Loucy (cell line): ENCODE results near the gene RNF212B.

ENCODE experiments used
- EZH2phosphoT487 ChIP-seq: fragments of 200-600 bp; IDR thresholded peaks from 2 replicates; pipeline ENCODE4 v1.6.1; 2018; ENCODE audit warnings: antibody characterized with exemption, mild to moderate bottlenecking, moderate library complexity, borderline replicate concordance
- TF ChIP-seq, protein P1 (sequence below): fragments of 200-600 bp; sonication (generic); conservative IDR thresholded peaks from 2 replicates; pipeline ENCODE4 v1.5.1; 2014; ENCODE audit warnings: mild to moderate bottlenecking, antibody characterized with exemption, low read length

DNA sequence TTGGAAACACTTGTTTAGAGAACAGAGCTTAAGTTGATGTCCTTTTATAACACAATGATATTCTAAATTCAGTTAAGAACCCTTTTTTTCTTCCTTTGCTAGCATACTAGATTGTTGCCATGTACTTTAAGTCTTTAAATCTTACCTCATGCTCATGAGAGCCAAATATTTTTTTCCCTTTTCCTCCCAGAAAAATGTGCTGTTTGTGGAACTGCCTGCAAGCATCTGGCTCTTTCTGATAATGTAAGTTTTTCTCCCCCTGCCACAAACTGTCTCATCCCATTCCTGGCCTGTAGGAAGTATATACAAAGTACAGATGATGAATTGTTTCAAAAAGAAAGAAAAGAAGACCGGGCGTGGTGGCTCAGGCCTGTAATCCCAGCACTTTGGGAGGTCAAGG lies 5.3 kb downstream of the RNF212B start:
- TF ChIP-seq, protein P1, sequence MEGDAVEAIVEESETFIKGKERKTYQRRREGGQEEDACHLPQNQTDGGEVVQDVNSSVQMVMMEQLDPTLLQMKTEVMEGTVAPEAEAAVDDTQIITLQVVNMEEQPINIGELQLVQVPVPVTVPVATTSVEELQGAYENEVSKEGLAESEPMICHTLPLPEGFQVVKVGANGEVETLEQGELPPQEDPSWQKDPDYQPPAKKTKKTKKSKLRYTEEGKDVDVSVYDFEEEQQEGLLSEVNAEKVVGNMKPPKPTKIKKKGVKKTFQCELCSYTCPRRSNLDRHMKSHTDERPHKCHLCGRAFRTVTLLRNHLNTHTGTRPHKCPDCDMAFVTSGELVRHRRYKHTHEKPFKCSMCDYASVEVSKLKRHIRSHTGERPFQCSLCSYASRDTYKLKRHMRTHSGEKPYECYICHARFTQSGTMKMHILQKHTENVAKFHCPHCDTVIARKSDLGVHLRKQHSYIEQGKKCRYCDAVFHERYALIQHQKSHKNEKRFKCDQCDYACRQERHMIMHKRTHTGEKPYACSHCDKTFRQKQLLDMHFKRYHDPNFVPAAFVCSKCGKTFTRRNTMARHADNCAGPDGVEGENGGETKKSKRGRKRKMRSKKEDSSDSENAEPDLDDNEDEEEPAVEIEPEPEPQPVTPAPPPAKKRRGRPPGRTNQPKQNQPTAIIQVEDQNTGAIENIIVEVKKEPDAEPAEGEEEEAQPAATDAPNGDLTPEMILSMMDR = no peak
- TF ChIP-seq EZH2phosphoT487 = no peak
